ENCODE results near the gene ANK3.

The ANK3 gene

DNA sequence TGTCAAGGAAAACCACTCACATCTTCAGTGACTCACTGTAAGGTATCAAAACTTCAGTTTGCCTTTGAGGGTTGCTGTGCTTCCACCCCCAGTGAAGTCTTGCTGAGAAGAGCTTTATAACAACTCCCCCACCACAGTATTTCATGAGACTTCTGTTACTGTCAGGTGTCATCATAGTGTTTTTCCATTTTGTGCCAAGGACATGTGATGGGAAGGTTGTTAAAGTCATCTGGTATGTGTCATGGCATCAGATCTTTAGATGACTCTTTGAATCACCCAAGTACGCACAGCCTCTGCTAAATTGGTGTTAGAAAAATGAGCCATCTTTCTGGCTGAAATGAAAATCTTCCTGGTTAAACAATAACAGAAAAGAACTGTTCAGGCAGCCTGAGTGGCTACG, 368.3 kb downstream of the ANK3 start:
- no peak for DNase-seq

DNA sequence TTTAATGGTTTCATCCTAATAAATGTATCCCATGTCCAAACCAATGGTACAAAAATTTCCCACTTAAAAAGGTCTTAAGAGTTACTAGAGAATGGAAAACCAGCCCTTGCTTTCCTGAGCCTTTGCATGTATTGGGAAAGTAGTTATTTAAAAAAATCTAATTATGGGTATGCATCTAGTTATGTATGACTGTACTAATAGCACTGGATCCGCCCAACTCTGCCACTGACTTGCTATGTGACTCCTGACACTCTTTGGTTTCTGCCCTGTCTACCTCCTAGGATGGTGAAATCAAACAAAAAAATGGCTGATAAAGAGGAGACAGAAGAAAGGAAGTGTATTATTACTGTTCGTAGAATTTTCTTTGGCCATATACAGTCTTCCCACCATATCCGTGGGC, 372.9 kb downstream of the ANK3 start:
- no peak for DNase-seq

DNA sequence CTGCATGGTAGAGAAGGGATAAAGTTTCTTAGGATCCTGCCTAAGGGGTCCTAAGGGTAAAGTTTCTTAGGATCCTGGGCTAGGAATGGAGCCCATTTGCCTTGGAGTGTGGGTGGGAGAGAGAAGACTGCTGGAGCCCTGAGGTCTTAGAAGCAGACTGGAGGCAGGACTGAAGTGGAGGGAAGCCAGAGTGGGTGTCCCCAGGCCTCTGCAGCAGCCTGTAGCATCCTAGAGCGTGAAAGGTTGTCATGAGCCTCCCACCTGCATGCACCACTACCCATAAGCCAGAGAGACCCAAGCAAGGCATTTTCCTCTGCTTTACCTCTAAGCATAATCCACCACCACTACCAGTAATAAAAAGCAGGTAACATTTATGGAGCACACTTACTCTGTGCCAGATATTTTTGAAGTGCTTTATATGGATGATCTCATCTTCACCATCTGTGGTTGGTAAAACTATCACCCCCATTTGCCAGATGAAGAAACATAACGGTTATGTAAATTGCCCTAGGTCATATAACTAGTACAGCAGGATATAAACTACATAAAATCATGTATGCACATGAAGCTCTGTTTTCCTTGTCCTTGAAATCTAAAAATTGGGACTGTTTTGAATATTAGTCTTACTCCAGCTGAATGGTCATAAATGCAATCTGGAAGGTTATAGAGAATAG, 379.8 kb downstream of the ANK3 start:
- no peak for DNase-seq

GRCh38 chr10:60009276-60009675, 380.4 kb downstream of the ANK3 start:
- DNase-seq = no peak

DNA sequence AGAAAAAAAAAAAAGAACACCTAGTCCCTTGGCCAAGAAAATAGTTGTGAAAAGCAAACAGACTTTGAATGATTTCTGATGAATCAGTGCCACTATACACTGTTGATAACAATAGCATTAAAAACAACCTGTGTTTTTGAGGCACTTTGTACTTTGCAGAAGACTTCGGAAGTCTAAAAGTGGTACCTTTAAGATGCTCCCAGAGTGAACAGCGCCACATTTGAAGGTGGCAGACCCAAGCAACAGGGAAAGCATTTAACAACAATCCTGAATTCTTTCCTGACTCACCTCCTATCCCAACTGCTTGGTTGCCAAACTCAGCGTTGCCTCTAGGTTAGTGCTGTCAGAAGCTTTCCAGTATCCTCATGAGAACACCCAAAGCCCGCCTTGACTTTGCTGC, 380.9 kb downstream of the ANK3 start:
- no peak for DNase-seq

DNA sequence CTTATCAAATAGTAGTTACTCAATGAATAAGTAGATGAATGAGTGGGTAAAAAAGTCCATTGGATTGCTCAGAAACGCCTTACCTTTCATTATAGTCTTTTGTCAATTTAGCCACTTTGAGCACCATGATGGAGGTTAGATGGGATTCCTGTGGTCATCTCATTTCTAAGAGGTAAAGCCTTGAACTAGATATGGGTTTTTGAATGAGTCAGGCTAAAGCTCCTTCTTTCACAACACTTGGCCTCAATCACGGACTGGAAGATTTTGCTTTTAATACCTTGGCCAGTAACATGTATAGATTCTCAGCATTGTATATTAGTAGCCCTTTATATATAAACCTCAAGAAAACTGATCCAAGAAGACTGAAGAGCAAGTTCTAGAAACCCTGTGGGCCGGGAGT, 383.6 kb downstream of the ANK3 start:
- DNase-seq = no peak

DNA sequence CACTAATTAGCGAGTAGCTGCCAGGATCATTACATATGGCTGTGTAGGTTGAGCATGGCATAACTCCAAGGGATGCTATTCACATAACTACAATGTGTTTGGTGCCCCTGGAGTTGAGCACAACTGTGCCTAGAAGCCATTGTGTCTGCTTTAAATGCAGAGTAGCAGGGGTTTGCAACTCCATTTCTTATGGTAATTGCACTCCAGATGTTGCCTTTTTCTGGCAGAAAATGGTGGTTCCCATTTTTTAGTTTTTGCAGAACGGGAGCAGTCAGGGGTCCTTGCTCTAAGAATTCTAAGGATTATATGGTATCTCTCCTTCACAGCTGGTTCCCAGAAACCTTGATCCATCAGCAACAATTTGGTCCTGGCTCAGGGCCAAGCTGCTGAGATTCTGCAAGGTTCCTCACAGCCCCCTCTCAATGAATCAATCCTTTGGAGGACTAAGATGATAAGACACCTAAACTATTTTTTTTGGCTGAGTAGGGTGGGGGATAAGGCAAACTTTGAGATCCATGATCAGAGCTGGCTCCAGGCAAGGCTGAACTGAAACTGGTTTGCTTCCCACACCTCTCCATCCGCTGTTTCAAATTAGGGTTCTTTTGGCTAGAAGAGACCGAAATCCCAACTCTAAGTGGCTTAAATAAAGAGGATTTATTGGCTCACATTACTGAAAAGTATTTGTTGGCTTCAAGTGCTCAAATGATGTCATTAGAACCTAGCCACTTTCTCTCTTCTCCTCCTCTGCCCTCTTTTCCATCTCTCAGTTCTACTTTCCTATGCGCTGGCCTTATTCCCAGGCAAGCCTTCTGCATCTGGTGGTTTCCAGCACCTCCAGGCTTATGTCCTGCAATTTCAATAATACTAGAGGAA, 385.8 kb downstream of the ANK3 start:
- DNase-seq = no peak

DNA sequence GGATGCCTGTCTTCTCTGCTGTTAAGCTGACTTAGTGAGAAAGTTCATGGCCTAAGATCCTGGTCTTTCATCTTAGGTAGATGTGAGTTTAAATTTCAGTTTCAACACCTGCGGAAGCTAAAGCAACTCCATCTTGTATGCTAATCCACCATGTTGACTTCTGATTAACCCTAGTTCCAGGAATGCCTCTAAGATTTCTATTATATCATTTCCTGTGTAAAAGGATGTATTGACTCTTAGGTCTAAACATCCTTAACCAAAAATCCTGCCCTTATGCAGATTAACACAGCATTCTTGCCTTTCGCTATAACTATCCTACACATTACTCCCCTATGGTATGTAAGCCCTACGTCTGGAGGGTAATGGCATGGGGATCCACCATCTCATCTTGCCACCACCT, 388.9 kb downstream of the ANK3 start:
- DNase-seq = no peak

DNA sequence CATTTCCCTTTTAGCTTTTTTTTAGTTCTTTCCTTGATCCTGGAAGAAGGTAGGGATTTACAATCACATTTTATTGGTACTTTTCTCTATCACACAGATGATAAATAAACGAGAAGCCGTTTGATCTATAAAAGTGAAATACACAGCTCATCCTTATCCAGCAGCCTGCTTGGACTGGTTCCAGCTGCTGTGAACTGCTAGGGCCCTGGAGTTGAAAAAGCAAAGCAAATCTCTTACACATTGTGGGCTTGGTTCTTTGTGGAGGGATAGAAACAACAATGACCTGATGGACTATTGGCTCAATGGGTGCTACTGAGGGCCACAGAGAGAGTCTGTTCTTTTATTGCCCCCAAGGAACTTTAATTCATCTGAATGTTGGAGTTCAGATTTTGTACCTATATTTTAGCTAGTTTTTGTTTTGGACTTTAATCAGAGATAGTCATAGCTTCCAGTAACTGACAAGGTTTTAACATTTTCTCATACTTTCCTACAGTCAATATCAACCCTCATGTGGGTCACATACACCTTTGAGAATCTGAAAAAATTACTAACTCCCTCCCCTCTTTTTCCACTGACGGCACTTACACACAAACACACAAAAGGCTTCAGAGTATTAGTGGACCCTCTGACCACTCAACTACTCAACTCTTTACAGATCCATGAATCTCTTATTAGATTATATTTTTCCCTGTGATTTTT, 391.7 kb downstream of the ANK3 start:
- no peak for DNase-seq

GRCh38 chr10:59995862-59996261, 393.8 kb downstream of the ANK3 start:
- no peak for DNase-seq

DNA sequence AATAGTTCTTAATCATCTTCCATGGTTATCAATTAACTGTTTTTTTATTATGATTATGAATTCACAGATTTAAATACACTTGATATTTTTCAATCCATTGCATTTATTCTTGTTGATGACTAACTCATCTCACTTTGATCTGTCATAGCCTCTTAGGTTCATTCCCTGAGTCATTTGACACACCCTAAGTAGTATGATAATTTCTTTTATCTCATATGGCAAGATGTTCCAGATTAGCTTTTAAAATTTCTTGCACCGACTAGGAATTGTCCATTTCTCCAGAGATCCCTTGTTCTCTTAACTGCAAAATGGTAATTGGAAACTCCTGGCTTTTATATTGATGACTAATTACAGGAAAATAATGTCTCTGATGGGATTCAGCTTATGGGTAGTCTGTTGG, 395.7 kb downstream of the ANK3 start:
- DNase-seq = no peak

DNA sequence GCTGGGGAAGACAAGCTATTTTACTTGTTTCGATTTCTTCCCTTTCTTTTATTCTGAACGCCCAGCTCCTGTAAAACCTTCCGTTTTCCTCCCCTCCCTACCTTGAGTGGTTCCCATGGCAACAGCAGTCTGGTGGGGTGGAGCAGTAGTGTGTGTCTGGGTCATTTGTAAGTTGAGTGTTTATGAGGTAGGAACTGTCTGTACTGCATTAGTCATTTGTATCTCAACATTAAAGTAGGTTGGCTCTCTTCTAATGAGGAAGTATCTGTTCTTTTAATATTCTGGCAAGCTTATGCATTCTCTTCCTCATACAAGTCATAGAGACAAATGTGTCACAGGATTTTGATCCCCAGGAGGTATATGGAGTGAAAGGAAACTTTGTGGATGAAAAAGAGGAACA, 398.0 kb downstream of the ANK3 start:
- no peak for DNase-seq

DNA sequence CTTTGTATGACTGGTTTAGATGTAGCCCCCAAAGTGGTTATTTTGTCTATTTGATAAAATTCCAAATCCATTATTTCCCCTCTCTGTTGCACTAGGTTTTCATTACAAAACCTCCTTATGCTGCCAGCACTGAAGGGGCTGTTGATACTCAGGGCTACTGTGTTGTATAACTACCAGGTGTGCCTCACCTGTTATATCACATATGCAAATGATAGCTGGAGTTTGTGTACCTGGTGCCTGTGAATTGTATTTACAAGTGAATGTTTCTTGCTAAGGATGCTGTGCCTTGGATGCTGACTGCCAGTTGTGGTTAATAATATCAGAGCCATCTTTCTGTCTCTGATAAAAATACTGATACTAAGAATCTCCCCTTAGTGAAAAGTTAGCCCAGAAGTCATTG, 398.6 kb downstream of the ANK3 start:
- DNase-seq = no peak

DNA sequence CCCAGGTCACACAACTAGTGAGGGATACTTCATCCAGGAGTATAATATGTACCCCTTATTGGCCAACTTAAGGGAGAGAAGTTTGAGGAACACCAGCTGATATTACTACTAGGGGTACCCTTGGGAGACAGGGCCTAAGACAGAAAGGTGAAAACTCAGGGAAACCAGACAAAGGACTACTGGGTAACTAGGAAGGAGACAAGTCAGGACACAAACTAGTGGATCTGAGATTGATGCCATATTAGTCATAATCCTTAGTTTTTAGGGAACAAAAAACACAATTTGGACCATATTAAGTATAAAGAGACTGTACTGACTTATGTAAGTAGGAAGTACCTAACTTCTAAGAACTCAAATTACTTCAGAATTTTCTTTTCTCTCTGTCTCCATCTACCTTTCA, 404.0 kb downstream of the ANK3 start:
- DNase-seq = no peak

- DNase-seq = no peak
Observed at GRCh38 chr10:59984415-59984814, 405.3 kb downstream of the ANK3 start.

GRCh38 chr10:59980356-59980755, 409.3 kb downstream of the ANK3 start:
- DNase-seq = no peak

DNA sequence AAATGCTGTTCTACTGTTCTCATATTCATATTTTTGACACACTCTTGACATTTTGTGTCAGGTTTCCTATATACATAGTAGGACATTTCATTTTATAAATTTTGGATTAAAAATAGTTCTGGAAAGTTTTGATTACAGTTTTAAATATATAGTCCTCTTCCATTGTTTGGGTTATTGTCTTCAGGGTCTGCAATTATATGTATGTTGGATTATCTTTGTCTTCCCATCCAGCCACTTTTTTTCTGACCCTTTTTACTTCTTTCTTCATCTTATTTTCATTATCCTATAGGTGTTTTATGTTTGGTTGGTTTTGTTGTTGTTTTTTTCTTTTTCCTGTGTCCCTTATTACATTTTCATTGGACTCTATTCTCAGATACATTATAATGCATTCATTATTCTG, 412.2 kb downstream of the ANK3 start:
- no peak for DNase-seq

DNA sequence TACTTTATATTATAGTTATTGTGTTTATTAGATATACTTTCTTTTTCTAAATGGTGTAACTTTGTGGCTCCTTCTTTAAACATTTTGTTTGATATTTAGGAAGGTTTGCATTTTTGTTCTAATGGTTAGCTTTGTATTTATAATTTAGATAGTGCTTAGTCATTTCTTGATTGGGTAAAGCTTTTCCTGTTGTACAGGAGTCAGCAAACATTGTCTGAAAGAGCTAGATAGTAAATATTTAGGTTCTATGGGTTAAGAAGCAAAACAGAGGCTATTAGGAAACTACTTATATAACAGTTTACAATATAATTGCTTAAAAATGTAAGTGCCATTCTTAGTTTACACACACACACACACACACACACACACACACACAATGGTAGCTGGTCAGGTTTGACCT, 412.8 kb downstream of the ANK3 start:
- DNase-seq = no peak

Measured in activated effector memory CD4-positive, alpha-beta T cell treated with anti-CD3 and anti-CD28 coated beads, Interleukin-2, amount 50 U/mL, for 16 hours (primary cell).